Measurements from ENCODE around the gene LIX1L. TPM values are rescaled to one million over a fixed set of nuclear protein-coding genes. Genes with fewer than 3 reads are reported as not detected.

Gene LIX1L
- total RNA-seq, 1 experiment from 2014 or later, result 12.4 TPM

- POLR2A ChIA-PET, result interaction anchor here (1.4 kb wide), 1 partner anchor 10 kb away, joined by 3 read pairs; no protein-coding TSS in a partner anchor
- H3K4me1 ChIP-seq (ENCODE audit: control insufficient read depth in 1 of 2, insufficient read depth in 2 of 2, low read length in 2 of 2), result no peaks in the 10 kb centered on the region
- H3K4me3 ChIP-seq (replicated peaks in 1 of 2; ENCODE audit: low read depth in 1 of 2, low read length in 2 of 2), result no peak overlapping the region
- intact Hi-C loops (cut with micrococcal nuclease), result no loop called here
- H3K27ac ChIP-seq (ENCODE audit: low read depth, low read length), result no peak overlapping the region
- no peak overlapping the region for H3K9ac ChIP-seq (ENCODE audit: low read length)
- H3K79me2 ChIP-seq (ENCODE audit: insufficient read depth, low read length), result no peaks in the 10 kb centered on the region
- H3K4me2 ChIP-seq (ENCODE audit: low read length), result no peak overlapping the region
- no peaks in the 10 kb centered on the region for H3K36me3 ChIP-seq (ENCODE audit: control insufficient read depth in 1 of 2, insufficient read depth in 2 of 2, low read length in 2 of 2)
- TF ChIP-seq SP1 (IDR thresholded peaks at IDR 0.05; ENCODE audit: low read depth) (no peak), SIN3A (IDR thresholded peaks at IDR 0.05; ENCODE audit: low read depth) (no peak), CBX3 (IDR thresholded peaks at IDR 0.05; ENCODE audit: low read depth) (no peak), POLR2A (IDR thresholded peaks at IDR 0.05; ENCODE audit: borderline replicate concordance, extremely low read depth, insufficient read depth, insufficient read length) (no peak), ZBTB33 (IDR thresholded peaks at IDR 0.05; ENCODE audit: extremely low read depth, insufficient replicate concordance, low read length) (no peak), YY1 (IDR thresholded peaks at IDR 0.05; ENCODE audit: extremely low read depth, insufficient replicate concordance, low read depth, low read length) (no peak), FOSL1 (IDR thresholded peaks at IDR 0.05; ENCODE audit: low read depth) (no peak), ATF3 (IDR thresholded peaks at IDR 0.05) (no peak), ZNF274 (IDR thresholded peaks at IDR 0.05; ENCODE audit: low read depth, low read length) (no peak), ZFX (IDR thresholded peaks at IDR 0.05) (no peak), TCF7L2 (IDR thresholded peaks at IDR 0.05; ENCODE audit: borderline replicate concordance, extremely low read depth, insufficient read depth, insufficient read length) (no peak), JUND (IDR thresholded peaks at IDR 0.05) (no peak), REST (IDR thresholded peaks at IDR 0.05; ENCODE audit: low read depth) (no peak), EZH2 (IDR thresholded peaks at IDR 0.05) (no peak), RAD21 (IDR thresholded peaks at IDR 0.05; ENCODE audit: low read depth) (no peak), ELF1 (IDR thresholded peaks at IDR 0.05; ENCODE audit: borderline replicate concordance, low read depth) (no peak), POLR2AphosphoS5 (IDR thresholded peaks at IDR 0.05; ENCODE audit: low read depth, low read length) (no peak), MAX (IDR thresholded peaks at IDR 0.05) (no peak), CTCF (IDR thresholded peaks at IDR 0.05 in 2 of 3, conservative IDR thresholded peaks at IDR 0.05 in 1 of 3; ENCODE audit: borderline replicate concordance in 1 of 3, insufficient read depth in 1 of 3, low read depth in 2 of 3, low read length in 2 of 3) (no peak), CEBPB (IDR thresholded peaks at IDR 0.05; ENCODE audit: low read depth) (no peak)
- RAD21 ChIA-PET (ENCODE audit: low non-redundant PET in 1 of 2, low total read pairs in 2 of 2, uncharacterized antibody in 2 of 2, unreplicated experiment in 2 of 2), result no interaction called here
- H2AFZ ChIP-seq (ENCODE audit: low read depth, low read length, poor library complexity, severe bottlenecking), result no peak overlapping the region
- CTCF ChIA-PET, result no interaction called here
- H3K9me3 ChIP-seq (ENCODE audit: control insufficient read depth in 1 of 2, insufficient read depth in 1 of 2, low read depth in 1 of 2, low read length in 2 of 2), result no peaks in the 10 kb centered on the region
- H4K20me1 ChIP-seq (ENCODE audit: insufficient read depth), result no peaks in the 10 kb centered on the region
- BruUV-seq (replicated peaks), result no TSS peak
- DNase-seq (ENCODE audit: low read depth, low spot score) (no peak), ATAC-seq (no peak)
- H3K9me2 ChIP-seq (ENCODE audit: insufficient read depth), result no peaks in the 10 kb centered on the region
- H3K27me3 ChIP-seq (ENCODE audit: insufficient read depth, low read length), result no peaks in the 10 kb centered on the region
These were observed 39.4 kb upstream of the LIX1L start for GRCh38 chr1:145997016-145997717.

Measured in HCT116 (cell line).